GM12873 (cell line): Measurements from ENCODE around the gene NBEAL2.
A peak's percentile ranks its signal among the peaks of the same experiment; 100 is the strongest.

Experiments used
- CTCF ChIP-seq: IDR thresholded peaks from 2 replicates; pipeline ENCODE4 v1.5.1; 2012; ENCODE audit warnings: low read depth, mild to moderate bottlenecking, moderate library complexity, low read length, control low read depth; ENCODE audit not compliant: insufficient read depth; ENCODE audit errors: missing control alignments

The NBEAL2 gene

GRCh38 chr3:46952813-46953212, 26.7 kb upstream of the NBEAL2 start:
- TF ChIP-seq CTCF = no peak

GRCh38 chr3:46953234-46954010, 26.0 kb upstream of the NBEAL2 start:
- TF ChIP-seq CTCF = peak; percentile 3

GRCh38 chr3:46954178-46954577, 25.3 kb upstream of the NBEAL2 start:
- TF ChIP-seq CTCF = no peak

- no peak for TF ChIP-seq CTCF
These were observed 24.3 kb upstream of the NBEAL2 start for GRCh38 chr3:46955157-46955556.

- no peak for TF ChIP-seq CTCF
These were observed 23.6 kb upstream of the NBEAL2 start for GRCh38 chr3:46955801-46956259.

- TF ChIP-seq CTCF = no peak
These were observed 22.2 kb upstream of the NBEAL2 start for GRCh38 chr3:46957092-46957820.

GRCh38 chr3:46958467-46959160, 20.9 kb upstream of the NBEAL2 start:
- no peak for TF ChIP-seq CTCF
